Measurements from ENCODE around the gene JADE2.
A peak's percentile ranks its signal among the peaks of the same experiment; 100 is the strongest.

The JADE2 gene

GRCh38 chr5:134570365-134570758 lies 44.9 kb downstream of the JADE2 start:
- DNase-seq (ENCODE audit: low read depth) = no peak

GRCh38 chr5:134570886-134571285 lies 45.4 kb downstream of the JADE2 start:
- DNase-seq (ENCODE audit: low read depth) = no peak

GRCh38 chr5:134571693-134572405 lies 46.4 kb downstream of the JADE2 start:
- DNase-seq (ENCODE audit: low read depth) = no peak

GRCh38 chr5:134572811-134573210 lies 47.3 kb downstream of the JADE2 start:
- DNase-seq (ENCODE audit: low read depth) = no peak

GRCh38 chr5:134574521-134574920 lies 49.1 kb downstream of the JADE2 start:
- DNase-seq (ENCODE audit: low read depth) = no peak

GRCh38 chr5:134575316-134575715 lies 49.8 kb downstream of the JADE2 start:
- no peak for DNase-seq (ENCODE audit: low read depth)

- DNase-seq (ENCODE audit: low read depth) = no peak
Observed at GRCh38 chr5:134576386-134577021, 51.0 kb downstream of the JADE2 start.

- no peak for DNase-seq (ENCODE audit: low read depth)
Observed at GRCh38 chr5:134577022-134577795, 51.7 kb downstream of the JADE2 start.

GRCh38 chr5:134577796-134578577 lies 52.5 kb downstream of the JADE2 start:
- peak; percentile 74 for DNase-seq (ENCODE audit: low read depth)

- no peak for DNase-seq (ENCODE audit: low read depth)
Observed at GRCh38 chr5:134578578-134579283, 53.3 kb downstream of the JADE2 start.

- no peak for DNase-seq (ENCODE audit: low read depth)
Observed at GRCh38 chr5:134579284-134579771, 53.9 kb downstream of the JADE2 start.

GRCh38 chr5:134580001-134580460 lies 54.6 kb downstream of the JADE2 start:
- DNase-seq (ENCODE audit: low read depth) = no peak

GRCh38 chr5:134581241-134581981 lies 55.9 kb downstream of the JADE2 start:
- DNase-seq (ENCODE audit: low read depth) = no peak

GRCh38 chr5:134582281-134582680 lies 56.8 kb downstream of the JADE2 start:
- no peak for DNase-seq (ENCODE audit: low read depth)

GRCh38 chr5:134582941-134583340 lies 57.5 kb downstream of the JADE2 start:
- no peak for DNase-seq (ENCODE audit: low read depth)

GRCh38 chr5:134583766-134584165 lies 58.3 kb downstream of the JADE2 start:
- no peak for DNase-seq (ENCODE audit: low read depth)

GRCh38 chr5:134584662-134585061 lies 59.2 kb downstream of the JADE2 start:
- DNase-seq (ENCODE audit: low read depth) = no peak

- DNase-seq (ENCODE audit: low read depth) = no peak
Observed at GRCh38 chr5:134585966-134586365, 60.5 kb downstream of the JADE2 start.

- DNase-seq (ENCODE audit: low read depth) = peak; percentile 77
Observed at GRCh38 chr5:134586866-134587524, 61.5 kb downstream of the JADE2 start.

Measured in activated T-cell treated with anti-CD3 and anti-CD28 coated beads for 1 hour (primary cell).